Right atrium auricular region (tissue), 2 donors: Measurements from ENCODE around the gene UBE3B. TPM values are rescaled to one million over a fixed set of nuclear protein-coding genes. Genes with fewer than 3 reads are reported as not detected.

Experiments used
- DNase-seq: peaks from one replicate; pipeline ENCODE4 v3.0.0-alpha.2; 2019; ENCODE audit warnings: low spot score
- H3K27ac ChIP-seq, 2 donors: fragments of 200-600 bp; sonication (generic); 1 replicate in 1 of 2; 2 replicates in 1 of 2; pipeline ENCODE4 v1.5.1; 2016 to 2019
- H3K27me3 ChIP-seq, 2 donors: fragments of 200-600 bp; sonication (generic); one replicate each; pipeline versions ENCODE4 v1.5.1 to v1.6.0; 2017 to 2019
- H3K36me3 ChIP-seq: fragments of 200-600 bp; sonication (generic); one replicate; pipeline ENCODE4 v1.5.1; 2016
- H3K4me1 ChIP-seq, 2 donors: fragments of 200-600 bp; sonication (generic); one replicate each; pipeline versions ENCODE4 v1.5.1 to v1.6.0; 2017 to 2019
- H3K4me3 ChIP-seq, 2 donors: fragments of 200-600 bp; sonication (generic); 1 replicate in 1 of 2; 2 replicates in 1 of 2; pipeline ENCODE4 v1.5.1; 2017 to 2019; ENCODE audit warnings: mild to moderate bottlenecking in 1 of 2, moderate library complexity in 1 of 2
- H3K9me3 ChIP-seq, 2 donors: fragments of 200-600 bp; sonication (generic); one replicate each; pipeline ENCODE4 v1.5.1; 2019
- total RNA-seq, 2 donors: library from RNA; depleted of rRNA; stranded (reverse); fragments of >200 nt; gene quantifications; one replicate each; pipeline ENCODE4 v1.1.0, GENCODE V29; 2016
- TF ChIP-seq, protein P1 (sequence below), 2 donors: fragments of 200-600 bp; sonication (generic); IDR thresholded peaks; one replicate each; pipeline ENCODE4 v1.5.1; 2019; ENCODE audit warnings: antibody characterized with exemption in 2 of 2

Gene UBE3B
- total RNA-seq, 2 donors from 2014 or later = 41.7 to 71.8 TPM

- Histone ChIP-seq H3K27ac (no peak overlapping the region), H3K4me1 (no peaks in the 10 kb centered on the region), H3K9me3 (no peaks in the 10 kb centered on the region), H3K4me3 (no peak overlapping the region), H3K27me3 (no peaks in the 10 kb centered on the region), H3K36me3 (no peaks in the 10 kb centered on the region)
- DNase-seq = no peak
- TF ChIP-seq, protein P1, sequence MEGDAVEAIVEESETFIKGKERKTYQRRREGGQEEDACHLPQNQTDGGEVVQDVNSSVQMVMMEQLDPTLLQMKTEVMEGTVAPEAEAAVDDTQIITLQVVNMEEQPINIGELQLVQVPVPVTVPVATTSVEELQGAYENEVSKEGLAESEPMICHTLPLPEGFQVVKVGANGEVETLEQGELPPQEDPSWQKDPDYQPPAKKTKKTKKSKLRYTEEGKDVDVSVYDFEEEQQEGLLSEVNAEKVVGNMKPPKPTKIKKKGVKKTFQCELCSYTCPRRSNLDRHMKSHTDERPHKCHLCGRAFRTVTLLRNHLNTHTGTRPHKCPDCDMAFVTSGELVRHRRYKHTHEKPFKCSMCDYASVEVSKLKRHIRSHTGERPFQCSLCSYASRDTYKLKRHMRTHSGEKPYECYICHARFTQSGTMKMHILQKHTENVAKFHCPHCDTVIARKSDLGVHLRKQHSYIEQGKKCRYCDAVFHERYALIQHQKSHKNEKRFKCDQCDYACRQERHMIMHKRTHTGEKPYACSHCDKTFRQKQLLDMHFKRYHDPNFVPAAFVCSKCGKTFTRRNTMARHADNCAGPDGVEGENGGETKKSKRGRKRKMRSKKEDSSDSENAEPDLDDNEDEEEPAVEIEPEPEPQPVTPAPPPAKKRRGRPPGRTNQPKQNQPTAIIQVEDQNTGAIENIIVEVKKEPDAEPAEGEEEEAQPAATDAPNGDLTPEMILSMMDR (IDR thresholded peaks at IDR 0.05) = no peak
These were observed 81.2 kb downstream of the UBE3B start for GRCh38 chr12:109558374-109559199.

GRCh38 chr12:109559200-109559505 lies 81.7 kb downstream of the UBE3B start:
- TF ChIP-seq, protein P1 (IDR thresholded peaks at IDR 0.05) = no peak
- no peaks in the 10 kb centered on the region for H3K36me3 ChIP-seq
- no peak for DNase-seq
- no peak overlapping the region for H3K27ac ChIP-seq
- H3K27me3 ChIP-seq = no peaks in the 10 kb centered on the region
- H3K4me3 ChIP-seq = no peak overlapping the region
- H3K4me1 ChIP-seq = peaks cover 0 to 5% of the 10 kb centered on the region in 2 donors
- H3K9me3 ChIP-seq = no peaks in the 10 kb centered on the region

GRCh38 chr12:109559601-109560000 lies 82.2 kb downstream of the UBE3B start:
- H3K4me1 ChIP-seq = peaks cover 0 to 6% of the 10 kb centered on the region in 2 donors
- no peaks in the 10 kb centered on the region for H3K9me3 ChIP-seq
- no peaks in the 10 kb centered on the region for H3K36me3 ChIP-seq
- no peak overlapping the region for H3K27ac ChIP-seq
- H3K27me3 ChIP-seq = no peaks in the 10 kb centered on the region
- TF ChIP-seq, protein P1 (IDR thresholded peaks at IDR 0.05) = no peak
- DNase-seq = no peak
- H3K4me3 ChIP-seq = no peak overlapping the region

GRCh38 chr12:109560867-109561710 lies 83.7 kb downstream of the UBE3B start:
- H3K27me3 ChIP-seq = no peaks in the 10 kb centered on the region
- H3K36me3 ChIP-seq = no peaks in the 10 kb centered on the region
- H3K4me3 ChIP-seq = no peak overlapping the region
- TF ChIP-seq, protein P1 (IDR thresholded peaks at IDR 0.05) = no peak
- H3K9me3 ChIP-seq = no peaks in the 10 kb centered on the region
- no peak overlapping the region for H3K27ac ChIP-seq
- peaks cover 0 to 6% of the 10 kb centered on the region in 2 donors for H3K4me1 ChIP-seq
- DNase-seq = no peak

- TF ChIP-seq, protein P1 (IDR thresholded peaks at IDR 0.05) = no peak
- no peak for DNase-seq
- H3K27me3 ChIP-seq = no peaks in the 10 kb centered on the region
- no peaks in the 10 kb centered on the region for H3K9me3 ChIP-seq
- no peak overlapping the region for H3K4me3 ChIP-seq
- H3K27ac ChIP-seq = no peak overlapping the region
- H3K36me3 ChIP-seq = peaks cover 5% of the 10 kb centered on the region
- peaks cover 0 to 6% of the 10 kb centered on the region in 2 donors for H3K4me1 ChIP-seq
These were observed 84.2 kb downstream of the UBE3B start for GRCh38 chr12:109561711-109562030.
